ENCODE results near the gene FAM13A. TPM values are rescaled to one million over a fixed set of nuclear protein-coding genes. Genes with fewer than 3 reads are reported as not detected.

FAM13A gene
- total RNA-seq, 1 donor from 2014 or later: 32.2 TPM

DNA sequence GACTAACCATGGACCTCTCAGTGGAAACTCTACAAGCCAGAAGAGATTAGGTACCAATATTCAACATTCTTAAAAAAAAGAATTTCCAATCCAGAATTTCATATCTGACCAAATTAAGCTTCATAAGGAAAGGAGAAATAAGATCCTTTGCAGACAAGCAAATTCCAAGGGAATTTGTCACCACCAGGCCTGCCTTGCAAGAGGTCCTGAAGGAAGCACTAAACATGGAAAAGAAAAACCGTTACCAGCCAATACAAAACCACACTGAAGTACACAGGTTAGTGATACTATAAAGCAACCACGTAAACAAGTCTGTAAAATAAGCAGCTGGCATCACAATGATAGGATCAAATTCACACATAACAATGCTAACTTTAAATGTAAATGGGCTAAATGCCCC is 156.6 kb downstream of the FAM13A start:
- TF ChIP-seq POLR2AphosphoS5 (IDR thresholded peaks at IDR 0.05; ENCODE audit: insufficient read depth in 1 of 2, low read depth in 1 of 2): no peak
- TF ChIP-seq, protein P1, sequence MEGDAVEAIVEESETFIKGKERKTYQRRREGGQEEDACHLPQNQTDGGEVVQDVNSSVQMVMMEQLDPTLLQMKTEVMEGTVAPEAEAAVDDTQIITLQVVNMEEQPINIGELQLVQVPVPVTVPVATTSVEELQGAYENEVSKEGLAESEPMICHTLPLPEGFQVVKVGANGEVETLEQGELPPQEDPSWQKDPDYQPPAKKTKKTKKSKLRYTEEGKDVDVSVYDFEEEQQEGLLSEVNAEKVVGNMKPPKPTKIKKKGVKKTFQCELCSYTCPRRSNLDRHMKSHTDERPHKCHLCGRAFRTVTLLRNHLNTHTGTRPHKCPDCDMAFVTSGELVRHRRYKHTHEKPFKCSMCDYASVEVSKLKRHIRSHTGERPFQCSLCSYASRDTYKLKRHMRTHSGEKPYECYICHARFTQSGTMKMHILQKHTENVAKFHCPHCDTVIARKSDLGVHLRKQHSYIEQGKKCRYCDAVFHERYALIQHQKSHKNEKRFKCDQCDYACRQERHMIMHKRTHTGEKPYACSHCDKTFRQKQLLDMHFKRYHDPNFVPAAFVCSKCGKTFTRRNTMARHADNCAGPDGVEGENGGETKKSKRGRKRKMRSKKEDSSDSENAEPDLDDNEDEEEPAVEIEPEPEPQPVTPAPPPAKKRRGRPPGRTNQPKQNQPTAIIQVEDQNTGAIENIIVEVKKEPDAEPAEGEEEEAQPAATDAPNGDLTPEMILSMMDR (IDR thresholded peaks at IDR 0.05): no peak
- no peak for TF ChIP-seq POLR2A (IDR thresholded peaks at IDR 0.05)
- no peaks in the 10 kb centered on the region for H3K27me3 ChIP-seq
- H3K9me3 ChIP-seq: no peaks in the 10 kb centered on the region
- H3K27ac ChIP-seq: no peak overlapping the region
- H3K36me3 ChIP-seq: no peaks in the 10 kb centered on the region
- no peaks in the 10 kb centered on the region for H3K4me1 ChIP-seq
- DNase-seq (ENCODE audit: extremely low spot score in 2 of 2): no peak
- H3K4me3 ChIP-seq: no peak overlapping the region
- intact Hi-C loops (cut with DNase I): no loop called here

DNA sequence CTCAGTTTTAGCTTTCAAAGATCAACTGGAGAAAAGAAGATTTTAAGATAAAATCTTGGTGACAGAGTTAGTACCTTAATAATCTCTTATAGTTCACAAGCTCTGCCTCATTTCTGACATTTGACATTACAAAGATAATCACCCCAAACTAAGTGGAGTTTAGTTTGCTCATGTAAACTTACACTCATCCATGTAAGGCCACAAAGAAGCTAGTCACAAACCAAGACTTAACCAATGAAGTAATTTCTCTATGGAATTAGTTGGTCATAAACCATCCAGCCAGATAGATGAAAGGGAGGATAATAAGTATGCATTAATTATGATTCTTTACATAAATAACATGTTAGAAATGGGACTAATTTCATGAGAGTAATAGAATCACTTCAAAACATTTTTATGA is 159.2 kb downstream of the FAM13A start:
- TF ChIP-seq POLR2A (IDR thresholded peaks at IDR 0.05) (no peak), POLR2AphosphoS5 (IDR thresholded peaks at IDR 0.05; ENCODE audit: insufficient read depth in 1 of 2, low read depth in 1 of 2) (no peak)
- TF ChIP-seq, protein P1 (IDR thresholded peaks at IDR 0.05): no peak
- H3K36me3 ChIP-seq: no peaks in the 10 kb centered on the region
- DNase-seq (ENCODE audit: extremely low spot score in 2 of 2): no peak
- no peaks in the 10 kb centered on the region for H3K4me1 ChIP-seq
- intact Hi-C loops (cut with DNase I): no loop called here
- no peaks in the 10 kb centered on the region for H3K27me3 ChIP-seq
- no peaks in the 10 kb centered on the region for H3K9me3 ChIP-seq
- H3K4me3 ChIP-seq: no peak overlapping the region
- no peak overlapping the region for H3K27ac ChIP-seq

DNA sequence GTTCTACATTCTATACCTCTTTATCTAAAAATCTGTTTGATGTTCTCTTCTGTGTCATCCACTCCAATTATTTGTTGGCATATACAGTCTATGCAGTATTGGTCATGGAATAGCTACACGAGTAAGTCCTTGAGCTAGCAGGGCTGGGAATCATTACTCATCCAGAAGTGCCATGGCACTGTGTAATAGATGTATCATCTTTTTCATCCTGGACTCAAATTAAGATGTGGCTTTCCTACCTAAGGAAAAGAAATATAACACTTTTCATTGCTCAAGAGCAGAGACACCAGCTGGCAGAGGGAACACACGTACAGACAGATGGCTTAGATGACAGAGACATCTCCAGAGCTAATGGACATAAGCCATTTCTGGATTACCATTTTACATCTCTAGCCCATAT is 159.8 kb downstream of the FAM13A start:
- Histone ChIP-seq H3K36me3 (no peaks in the 10 kb centered on the region), H3K4me1 (no peaks in the 10 kb centered on the region), H3K9me3 (no peaks in the 10 kb centered on the region), H3K4me3 (no peak overlapping the region), H3K27ac (no peak overlapping the region), H3K27me3 (no peaks in the 10 kb centered on the region)
- intact Hi-C loops (cut with DNase I): no loop called here
- TF ChIP-seq, protein P1 (IDR thresholded peaks at IDR 0.05): no peak
- TF ChIP-seq POLR2A (IDR thresholded peaks at IDR 0.05) (no peak), POLR2AphosphoS5 (IDR thresholded peaks at IDR 0.05; ENCODE audit: insufficient read depth in 1 of 2, low read depth in 1 of 2) (no peak)
- DNase-seq (ENCODE audit: extremely low spot score in 2 of 2): no peak

DNA sequence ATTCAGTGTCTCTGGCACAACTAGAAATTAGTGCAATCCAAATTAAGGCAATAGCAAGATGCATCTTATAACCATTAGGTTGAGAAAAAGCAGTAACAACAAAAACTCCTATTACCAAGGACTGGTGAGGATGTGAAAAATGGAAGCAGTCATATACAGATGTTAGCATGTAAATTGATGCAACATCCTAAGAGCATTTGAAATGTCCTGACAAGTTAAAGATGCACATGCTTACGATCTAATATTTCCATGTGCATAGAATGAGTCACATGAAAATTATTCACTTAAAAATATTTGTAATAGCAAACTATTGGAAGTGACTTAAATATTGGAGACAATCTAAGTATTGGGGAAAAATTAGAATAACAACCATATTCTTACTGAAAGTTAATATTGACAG is 163.0 kb downstream of the FAM13A start:
- Histone ChIP-seq H3K36me3 (no peaks in the 10 kb centered on the region), H3K27ac (no peak overlapping the region), H3K27me3 (no peaks in the 10 kb centered on the region), H3K9me3 (no peaks in the 10 kb centered on the region), H3K4me3 (no peak overlapping the region), H3K4me1 (no peaks in the 10 kb centered on the region)
- intact Hi-C loops (cut with DNase I): no loop called here
- DNase-seq (ENCODE audit: extremely low spot score in 2 of 2): no peak
- TF ChIP-seq POLR2AphosphoS5 (IDR thresholded peaks at IDR 0.05; ENCODE audit: insufficient read depth in 1 of 2, low read depth in 1 of 2): no peak
- TF ChIP-seq, protein P1 (IDR thresholded peaks at IDR 0.05): no peak

DNA sequence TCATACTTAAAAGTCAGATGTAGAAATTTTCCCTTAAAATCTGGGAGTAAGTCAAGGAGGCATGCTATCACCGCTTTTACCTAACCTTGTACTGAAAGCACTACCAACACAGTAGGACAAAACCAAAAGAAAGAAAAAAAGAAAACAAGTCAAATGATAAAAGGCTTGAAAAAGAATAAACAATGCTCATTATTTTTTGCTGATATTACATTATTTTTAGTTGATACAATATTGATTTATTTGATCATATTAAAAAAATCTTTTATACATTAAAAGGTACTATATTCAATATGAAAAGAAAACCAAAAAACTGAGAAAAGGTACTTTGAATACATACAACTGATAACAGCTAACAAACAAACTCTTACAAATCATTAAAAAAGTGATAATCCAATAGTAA is 164.3 kb downstream of the FAM13A start:
- no peak overlapping the region for H3K27ac ChIP-seq
- intact Hi-C loops (cut with DNase I): no loop called here
- no peaks in the 10 kb centered on the region for H3K4me1 ChIP-seq
- H3K36me3 ChIP-seq: no peaks in the 10 kb centered on the region
- no peaks in the 10 kb centered on the region for H3K9me3 ChIP-seq
- no peaks in the 10 kb centered on the region for H3K27me3 ChIP-seq
- H3K4me3 ChIP-seq: no peak overlapping the region
- TF ChIP-seq, protein P1 (IDR thresholded peaks at IDR 0.05): no peak
- TF ChIP-seq POLR2A (IDR thresholded peaks at IDR 0.05) (no peak), POLR2AphosphoS5 (IDR thresholded peaks at IDR 0.05; ENCODE audit: insufficient read depth in 1 of 2, low read depth in 1 of 2) (no peak)
- DNase-seq (ENCODE audit: extremely low spot score in 2 of 2): no peak

Data from vagina (tissue), 2 donors.